Left lobe of liver (tissue), 2 donors: ENCODE results near the gene AP2M1. TPM values are rescaled to one million over a fixed set of nuclear protein-coding genes. Genes with fewer than 3 reads are reported as not detected.
A peak's percentile ranks its signal among the peaks of the same experiment; 100 is the strongest.
"Not testable (repeated sequence)": the region's sequence is repeated elsewhere in the genome, so short reads cannot be mapped to it uniquely, and the experiment has no call there.

Source experiments
- ATAC-seq: fragments of 200-7000 bp; cut with Tn5 transposase; one replicate; pipeline ENCODE4 v1.9.1; 2020; ENCODE audit warnings: mild to moderate bottlenecking, moderate library complexity
- DNase-seq: peaks from one replicate; pipeline ENCODE4 v3.0.0-alpha.2; 2020; ENCODE audit warnings: low spot score
- total RNA-seq: library from RNA; stranded (reverse); gene quantifications from one replicate; pipeline ENCODE4 v1.2.1, GENCODE V29; 2021
- donor health status: DM: no; HTN: no; CAD: no; lungs with moderate emphysema.
- donor health status: DM: no; HTN: yes; CAD: no.

AP2M1 gene
- total RNA-seq, 1 donor from 2014 or later: 119 TPM

DNA sequence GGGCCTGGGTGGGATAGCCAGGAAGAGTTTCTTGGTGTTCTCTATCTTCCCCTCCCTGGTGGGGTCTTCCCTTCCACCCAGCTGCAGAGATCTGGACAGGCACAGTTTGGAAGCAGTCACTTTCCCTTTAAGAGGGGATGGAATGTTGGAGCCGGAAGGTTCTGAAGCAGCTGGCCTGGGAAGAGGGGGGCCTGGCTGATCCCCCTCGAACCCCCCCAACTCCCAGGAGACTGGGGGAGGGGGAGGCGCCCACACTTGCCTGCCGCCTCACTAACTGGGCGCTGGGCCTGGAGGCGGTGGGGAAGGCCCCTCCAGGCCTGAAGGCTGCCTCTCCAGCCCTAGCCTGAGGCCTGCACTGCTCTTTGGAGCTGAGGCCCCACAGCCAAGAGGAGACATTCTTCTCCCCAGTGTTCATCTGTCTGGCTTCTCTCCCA is 18.1 kb upstream of the AP2M1 start:
- no peak for DNase-seq
- ATAC-seq: peak; percentile 38

DNA sequence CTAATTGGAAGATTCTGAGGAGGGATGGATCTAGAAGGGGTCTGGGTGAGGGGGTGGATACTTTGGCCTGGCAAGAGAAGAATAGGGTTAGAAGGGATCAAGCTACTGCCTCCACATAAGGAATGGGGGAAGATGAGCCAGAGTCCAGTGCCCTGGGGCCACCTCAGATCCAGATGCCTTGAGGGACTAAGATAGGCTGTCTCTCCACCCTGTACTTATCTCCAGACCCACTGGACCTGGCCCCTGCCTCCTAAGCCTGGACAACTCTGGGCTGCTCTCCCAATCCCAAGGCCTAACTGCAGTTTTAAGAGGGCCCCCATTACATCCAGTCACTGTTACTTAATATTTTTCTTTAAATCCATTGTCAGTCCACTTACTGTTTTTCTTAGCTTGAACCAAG is 17.4 kb upstream of the AP2M1 start:
- DNase-seq: no peak

DNA sequence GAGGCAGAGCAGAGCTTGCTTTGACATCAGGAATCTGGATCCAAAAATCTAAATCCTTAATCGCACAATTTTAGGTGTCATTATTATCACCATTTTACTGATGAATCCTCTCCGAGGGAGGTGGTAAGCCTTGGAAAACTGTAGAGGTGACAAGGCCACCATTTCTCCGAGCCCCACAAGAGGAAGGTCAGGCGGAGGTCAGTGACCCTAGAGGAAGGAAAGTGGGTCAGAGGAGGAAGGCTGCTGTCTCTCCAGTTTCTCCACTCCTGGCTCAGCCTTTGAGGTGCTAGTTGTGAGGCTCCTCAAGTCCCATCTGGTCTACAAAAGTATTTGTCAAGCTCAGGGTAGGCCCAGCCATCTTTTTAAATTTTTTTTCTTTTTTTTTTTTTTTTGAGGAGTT is 16.3 kb upstream of the AP2M1 start:
- DNase-seq: no peak
- no peak for ATAC-seq

More for the DNA sequence above, 17.4 kb upstream of the AP2M1 start:
- ATAC-seq: no peak

DNA sequence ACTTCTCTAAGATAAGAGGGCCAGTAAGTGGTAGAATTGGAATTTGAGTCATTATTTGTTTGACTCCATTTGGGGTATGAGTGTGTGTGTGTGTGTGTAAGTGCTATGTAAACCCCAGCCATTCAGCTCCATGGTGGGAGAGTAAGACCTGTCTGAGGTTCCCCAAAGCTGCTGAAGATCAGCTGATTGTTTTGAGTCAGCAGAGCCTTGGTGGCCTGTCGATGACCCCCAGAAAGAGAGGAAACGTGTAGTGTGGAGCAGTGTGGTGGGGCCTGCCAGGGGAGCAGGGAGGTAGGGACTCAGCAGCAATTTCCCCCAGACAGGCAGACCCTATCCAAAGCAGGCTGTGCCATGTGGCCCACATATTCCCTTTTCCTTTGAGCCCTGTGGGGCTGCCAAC is 14.2 kb upstream of the AP2M1 start:
- no peak for ATAC-seq
- no peak for DNase-seq

DNA sequence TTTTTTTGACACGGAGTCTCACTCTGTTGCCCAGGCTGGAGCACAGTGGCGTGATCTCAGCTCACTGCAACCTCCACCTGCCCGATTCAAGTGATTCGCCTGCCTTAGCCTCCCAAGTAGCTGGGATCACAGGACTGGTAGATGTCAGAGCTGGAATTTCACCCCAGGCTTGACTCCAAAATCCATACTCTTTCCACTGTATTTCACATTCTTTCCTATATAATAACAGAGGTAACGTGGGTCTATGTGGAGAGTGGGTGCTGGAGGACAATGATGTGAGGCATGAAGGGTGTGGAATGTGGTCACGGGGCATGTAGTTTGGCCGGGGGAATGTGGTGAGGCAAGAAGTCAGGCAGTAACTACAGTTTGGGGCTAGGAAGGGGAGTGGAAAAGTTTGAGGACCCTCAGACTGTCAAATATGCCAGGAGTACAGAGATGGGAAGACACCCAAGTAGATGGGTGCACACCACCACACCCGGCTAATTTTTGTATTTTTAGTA is 12.0 kb upstream of the AP2M1 start:
- not testable (repeated sequence) for DNase-seq

DNA sequence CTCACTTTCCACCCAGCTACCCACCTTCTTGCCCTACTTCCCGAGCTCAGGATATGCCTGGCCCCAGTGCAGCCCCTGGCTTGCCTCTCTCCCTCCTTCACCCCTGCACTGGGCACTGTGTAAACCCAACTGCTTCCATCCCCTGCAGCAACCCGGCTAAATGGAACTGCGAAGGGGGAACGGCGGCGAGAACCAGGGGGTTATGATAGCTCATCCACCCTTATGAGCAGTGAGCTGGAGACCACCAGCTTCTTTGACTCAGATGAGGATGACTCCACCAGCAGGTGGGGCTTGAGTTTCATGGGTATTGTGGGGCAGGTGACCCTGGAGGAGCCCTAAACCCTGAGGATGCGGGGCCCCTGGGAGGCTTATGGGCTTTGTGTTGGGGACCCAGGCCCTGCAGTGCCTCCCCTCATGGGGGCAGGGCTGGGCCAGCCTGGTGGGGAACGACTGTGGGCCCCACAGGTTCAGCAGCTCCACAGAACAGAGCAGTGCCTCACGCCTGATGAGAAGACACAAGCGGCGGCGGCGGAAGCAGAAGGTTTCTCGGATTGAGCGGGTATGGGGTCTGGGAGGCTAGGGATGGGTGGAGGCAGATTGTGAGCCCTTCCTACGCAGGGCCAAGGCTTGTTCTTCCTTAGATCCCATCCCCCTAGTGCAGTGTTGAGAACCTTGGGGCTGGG is 9.9 kb upstream of the AP2M1 start:
- DNase-seq: no peak
- ATAC-seq: no peak

More for the DNA sequence above, 12.0 kb upstream of the AP2M1 start:
- ATAC-seq: not testable (repeated sequence)

DNA sequence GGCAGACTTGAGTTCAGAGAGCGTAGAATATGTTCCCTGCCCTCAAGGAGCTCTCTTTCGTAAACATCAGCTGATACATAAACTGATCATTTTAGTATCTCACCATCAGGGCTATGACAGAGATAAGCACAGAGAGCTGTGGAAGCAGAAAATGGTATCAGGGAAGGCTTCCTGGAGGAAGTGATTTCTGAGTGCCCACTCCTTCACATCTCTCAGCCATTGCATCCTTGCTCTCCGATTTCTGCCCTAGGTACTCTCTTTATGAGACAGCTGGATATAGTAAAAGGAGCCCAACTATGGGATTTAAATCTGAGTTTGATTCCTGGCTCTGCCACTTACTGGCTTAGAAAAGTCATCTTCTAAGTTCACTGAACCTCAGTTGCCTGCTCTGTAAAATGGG is 9.1 kb upstream of the AP2M1 start:
- ATAC-seq (no peak), DNase-seq (no peak)

DNA sequence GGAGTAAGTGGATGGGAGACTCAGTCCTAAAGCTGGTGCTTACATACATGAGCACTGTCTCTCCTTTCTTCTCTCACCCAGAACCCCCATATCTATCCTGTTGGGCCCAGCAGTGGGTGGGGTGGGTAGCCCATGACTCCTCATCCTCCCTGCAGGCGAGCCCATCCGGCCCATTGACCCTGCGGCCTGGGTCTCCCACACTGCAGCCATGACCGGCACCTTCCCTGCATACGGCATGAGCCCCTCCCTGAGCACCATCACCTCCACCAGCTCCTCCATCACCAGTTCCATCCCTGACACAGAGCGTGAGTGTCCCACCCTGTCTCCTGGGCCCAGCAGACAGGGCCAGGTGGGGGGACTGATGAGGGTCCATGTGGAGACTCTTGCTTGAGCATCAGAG is 8.0 kb upstream of the AP2M1 start:
- ATAC-seq (no peak), DNase-seq (no peak)

DNA sequence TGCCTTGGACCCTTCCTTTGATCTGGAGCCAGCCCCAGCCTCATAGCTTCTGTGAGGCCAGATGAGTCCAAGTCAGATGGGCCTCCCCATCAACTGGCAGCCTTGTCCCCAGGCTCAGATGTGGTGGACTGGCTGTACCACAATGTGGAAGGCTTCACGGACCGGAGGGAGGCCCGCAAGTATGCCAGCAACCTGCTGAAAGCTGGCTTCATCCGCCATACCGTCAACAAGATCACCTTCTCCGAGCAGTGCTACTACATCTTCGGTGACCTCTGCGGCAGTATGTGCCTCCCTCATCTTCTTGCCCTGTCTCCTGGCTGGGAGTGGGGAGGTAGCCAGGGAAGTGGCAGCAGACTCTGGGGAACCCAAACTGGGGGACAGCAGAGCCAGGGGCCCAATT is 6.9 kb upstream of the AP2M1 start:
- ATAC-seq: no peak
- DNase-seq: no peak

DNA sequence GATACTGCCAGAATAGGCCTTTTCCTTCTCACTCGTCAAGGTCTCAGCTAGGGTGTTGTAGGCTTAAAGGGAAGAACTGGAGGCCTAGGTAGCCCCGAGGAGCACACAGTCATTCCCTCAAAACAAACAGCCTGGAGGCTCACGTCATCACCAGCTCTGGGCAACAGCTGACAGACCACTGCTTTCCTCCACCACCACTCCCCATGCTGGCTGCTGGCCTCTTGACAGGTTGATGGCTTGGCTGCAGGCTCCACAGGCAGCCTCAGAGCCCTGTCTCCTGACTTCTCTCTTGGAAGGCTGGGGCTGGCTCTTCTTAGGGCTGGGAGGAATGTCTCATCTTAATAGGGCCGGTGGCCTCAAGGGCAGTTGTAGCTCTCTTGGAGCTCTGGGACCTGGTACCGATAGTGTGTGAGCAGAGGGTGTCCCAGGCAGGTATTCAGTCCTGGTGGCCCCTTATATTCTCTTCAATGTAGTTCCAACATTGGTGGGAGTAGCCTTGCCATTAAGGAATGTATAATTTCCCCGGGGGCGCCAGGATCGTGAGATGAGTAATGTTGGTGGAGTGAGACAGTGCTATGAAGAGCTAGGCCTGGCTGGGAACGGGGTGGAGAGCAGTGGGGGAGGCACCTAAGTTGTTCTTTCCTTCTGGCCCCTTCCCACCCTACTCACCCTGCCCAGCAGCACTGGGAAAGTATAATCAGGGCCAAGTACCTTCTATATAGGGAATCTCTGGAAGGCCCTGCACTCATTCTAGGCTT is 6.1 kb upstream of the AP2M1 start:
- no peak for ATAC-seq
- DNase-seq: no peak

DNA sequence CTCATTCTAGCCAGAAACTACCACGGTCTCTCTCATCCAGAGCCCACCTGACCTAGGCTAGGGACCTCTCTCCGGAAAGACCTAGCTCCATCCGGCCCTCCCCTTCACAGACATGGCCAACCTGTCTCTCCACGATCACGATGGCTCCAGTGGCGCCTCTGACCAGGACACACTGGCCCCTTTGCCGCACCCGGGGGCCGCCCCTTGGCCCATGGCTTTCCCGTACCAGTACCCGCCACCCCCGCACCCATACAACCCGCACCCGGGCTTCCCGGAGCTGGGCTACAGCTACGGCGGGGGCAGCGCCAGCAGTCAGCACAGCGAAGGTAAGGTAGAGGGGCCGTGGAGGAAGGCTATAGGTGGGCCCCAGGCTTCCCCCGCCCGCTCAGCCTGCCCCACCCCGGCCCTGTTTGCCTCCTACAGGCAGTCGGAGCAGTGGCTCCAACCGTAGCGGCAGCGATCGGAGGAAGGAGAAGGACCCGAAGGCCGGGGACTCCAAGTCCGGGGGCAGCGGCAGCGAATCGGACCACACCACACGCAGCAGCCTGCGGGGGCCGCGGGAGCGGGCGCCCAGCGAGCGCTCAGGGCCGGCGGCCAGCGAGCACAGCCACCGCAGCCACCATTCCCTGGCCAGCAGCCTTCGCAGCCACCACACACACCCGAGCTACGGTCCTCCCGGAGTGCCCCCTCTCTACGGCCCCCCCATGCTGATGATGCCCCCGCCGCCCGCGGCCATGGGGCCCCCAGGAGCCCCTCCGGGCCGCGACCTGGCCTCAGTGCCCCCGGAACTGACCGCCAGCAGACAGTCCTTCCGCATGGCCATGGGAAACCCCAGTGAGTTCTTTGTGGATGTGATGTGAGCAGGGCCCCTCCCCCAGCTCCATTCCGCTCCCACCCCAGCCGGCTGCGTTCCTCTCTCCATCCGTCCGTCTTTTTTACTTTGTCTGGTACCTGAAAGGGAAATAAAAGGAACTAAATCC is 4.5 kb upstream of the AP2M1 start:
- ATAC-seq (no peak), DNase-seq (no peak)

DNA sequence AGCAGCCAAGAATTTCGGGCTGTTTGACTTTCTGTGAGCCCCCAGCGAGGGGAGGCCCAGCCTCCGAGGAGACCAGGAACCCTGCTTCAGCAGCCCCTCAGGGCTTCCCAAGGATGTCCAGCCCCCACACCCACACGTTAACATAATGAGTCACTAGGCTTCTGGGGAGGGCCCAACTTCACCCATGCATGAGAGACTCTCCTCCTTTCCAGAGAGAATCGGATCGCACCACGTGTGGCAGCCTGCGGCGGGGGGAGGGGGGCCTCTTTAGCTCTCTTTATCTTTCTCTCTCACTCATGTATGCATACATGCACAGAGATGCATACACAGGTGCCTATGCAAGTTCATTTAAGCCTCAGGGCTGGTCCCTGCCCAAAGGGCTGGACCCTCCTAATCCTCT is 3.1 kb upstream of the AP2M1 start:
- DNase-seq (no peak), ATAC-seq (no peak)

DNA sequence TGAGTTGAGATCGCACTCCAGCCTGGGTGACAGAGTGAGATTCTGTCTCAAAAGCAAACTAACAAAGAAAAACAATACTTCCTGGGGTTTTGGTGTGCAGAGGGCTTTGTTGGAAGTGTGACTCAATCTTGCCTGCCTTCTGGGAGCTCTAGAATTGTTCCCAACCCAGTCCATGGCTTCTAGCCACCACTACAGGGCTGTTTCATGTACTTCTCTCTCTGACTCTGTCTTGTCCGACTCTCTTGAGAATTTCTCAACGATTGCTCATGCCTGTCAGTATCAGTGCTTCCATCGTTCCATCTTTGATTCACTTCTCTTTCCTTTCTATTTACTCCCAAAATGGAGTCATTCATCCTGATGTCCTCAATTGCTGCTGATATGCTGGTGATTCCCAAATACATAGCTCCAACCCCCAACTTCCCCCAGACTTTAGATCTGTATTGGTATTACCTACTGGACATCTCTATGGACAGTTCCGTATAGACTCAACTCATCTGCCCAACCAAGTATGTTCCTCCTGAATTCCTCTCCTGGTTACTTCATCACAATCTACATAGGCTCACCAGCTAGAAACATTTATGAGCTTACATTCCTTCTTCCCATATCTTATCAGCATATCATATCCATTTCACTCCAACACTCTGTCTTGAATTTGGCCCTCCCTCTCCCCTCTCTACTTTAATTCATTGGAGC is 1.8 kb upstream of the AP2M1 start:
- DNase-seq (no peak), ATAC-seq (no peak)

DNA sequence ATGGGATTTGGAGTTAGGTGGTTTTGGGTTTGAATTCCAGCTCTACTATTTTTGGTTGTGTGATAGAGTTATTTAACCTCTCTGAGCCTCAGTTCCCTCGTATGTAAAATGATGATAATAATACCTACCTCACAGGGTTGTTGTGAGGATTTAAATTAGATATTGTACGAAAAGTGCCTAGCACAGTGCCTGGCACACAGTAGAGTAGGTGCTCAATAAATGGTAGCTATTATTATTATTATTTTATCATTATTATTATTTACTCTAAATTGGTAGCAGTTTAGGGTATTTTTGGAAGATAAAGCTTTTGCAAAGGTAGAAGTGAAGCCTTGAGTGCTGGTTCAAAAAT is 1.3 kb upstream of the AP2M1 start:
- ATAC-seq: no peak

DNA sequence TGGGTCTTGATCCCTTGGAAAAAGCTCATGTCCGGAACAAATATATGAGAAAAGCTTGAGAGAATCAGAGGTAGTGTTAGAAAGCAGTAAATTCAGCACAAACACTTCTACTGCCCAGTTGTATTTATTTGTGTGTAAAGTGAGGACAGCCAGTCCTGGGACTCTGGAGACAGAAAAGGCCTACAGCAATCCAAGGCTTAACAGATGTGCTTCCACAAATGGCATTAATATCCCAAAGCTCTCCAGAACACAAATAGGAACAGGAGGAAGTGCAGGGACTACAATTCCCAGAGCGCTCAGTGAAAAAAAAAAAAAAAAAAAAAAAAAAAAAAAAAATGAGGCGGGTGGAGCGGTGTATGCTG is 390 bp upstream of the AP2M1 start:
- no peak for ATAC-seq

More for the DNA sequence above, 1.3 kb upstream of the AP2M1 start:
- no peak for DNase-seq

DNA sequence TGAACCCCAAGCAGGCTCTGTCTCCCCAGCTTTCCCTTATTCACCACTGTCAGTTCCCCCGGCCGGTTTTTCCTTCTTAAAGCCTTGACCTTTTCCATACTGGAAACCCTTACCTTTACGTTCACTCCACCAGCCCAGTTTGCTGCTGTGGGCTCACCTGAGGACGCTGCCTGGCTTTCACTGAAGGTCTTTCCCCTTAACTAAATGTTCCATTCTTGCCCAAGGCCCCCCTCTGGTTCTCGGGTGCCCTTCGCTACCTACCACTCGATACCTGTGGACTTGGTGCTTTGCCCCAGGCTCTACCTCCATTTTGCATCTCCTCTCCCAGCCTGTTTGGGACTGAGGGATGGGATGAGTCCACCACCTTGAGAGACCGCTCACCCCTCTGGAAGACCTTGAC is 851 bp downstream of the AP2M1 start:
- ATAC-seq: no peak
- no peak for DNase-seq

More for the DNA sequence above, 390 bp upstream of the AP2M1 start:
- no peak for DNase-seq

DNA sequence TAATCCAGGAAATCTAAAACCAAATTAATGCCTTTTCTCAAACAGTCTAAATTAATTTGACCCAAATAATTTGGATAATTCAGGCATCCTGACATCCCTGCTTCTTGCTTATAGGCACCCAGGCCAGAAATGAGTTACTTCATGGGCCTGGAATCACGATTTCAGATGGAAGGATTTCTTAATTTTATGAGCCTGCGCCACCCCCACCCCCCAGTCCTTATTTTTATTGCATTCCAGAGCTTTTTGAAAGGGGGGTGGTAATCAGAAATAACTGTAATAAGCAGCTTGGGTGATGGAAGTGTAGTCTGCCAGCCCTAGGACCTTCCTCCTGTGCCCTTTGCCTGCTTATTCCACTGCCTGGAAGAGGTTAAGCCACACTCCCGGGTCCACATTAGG is 1.3 kb downstream of the AP2M1 start:
- DNase-seq: no peak
- ATAC-seq: no peak

DNA sequence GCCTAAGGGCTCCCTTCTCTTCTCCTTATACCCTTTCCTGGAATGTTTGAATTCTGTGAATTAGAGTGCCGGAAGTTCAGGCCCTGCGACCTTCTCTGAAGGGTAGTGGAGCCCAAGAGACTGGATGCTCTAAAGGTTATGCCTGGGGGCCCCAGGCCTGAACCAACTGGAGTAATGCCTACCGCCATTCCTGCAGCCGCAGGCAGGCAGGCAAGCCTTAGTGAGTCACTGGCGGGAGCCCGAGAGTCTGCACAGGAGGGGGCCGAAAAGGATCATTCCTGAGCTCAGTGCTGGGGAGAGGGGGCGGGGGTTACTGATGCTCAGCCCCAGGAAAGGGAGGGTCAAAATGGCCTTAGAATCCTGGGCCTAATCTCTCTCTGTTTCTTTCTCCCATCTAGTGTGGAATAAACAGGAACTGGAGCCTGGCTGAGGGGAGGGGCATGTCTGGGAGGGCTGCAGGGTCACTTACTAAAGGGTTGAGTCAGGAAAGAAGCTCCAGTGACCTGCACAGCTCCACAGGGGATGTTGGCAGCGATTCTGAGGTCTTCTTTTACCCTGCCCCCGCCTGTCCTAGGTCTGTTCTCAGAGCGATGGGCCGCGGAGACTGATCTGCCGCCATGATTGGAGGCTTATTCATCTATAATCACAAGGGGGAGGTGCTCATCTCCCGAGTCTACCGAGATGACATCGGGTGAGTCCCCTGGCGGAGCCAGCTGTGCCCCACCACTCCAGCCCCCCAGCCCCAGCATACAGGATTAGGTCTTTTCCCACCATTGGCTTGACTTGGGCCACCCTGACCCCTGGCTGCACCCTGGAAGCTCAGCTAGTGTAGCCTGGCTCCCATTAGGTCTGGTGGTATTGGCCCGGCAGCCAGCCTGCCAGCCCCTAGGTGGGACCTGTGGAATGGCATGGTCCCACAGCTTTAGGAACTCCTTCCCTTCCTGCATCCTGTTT is 2.0 kb downstream of the AP2M1 start:
- no peak for DNase-seq
- peak; percentile 15 for ATAC-seq

DNA sequence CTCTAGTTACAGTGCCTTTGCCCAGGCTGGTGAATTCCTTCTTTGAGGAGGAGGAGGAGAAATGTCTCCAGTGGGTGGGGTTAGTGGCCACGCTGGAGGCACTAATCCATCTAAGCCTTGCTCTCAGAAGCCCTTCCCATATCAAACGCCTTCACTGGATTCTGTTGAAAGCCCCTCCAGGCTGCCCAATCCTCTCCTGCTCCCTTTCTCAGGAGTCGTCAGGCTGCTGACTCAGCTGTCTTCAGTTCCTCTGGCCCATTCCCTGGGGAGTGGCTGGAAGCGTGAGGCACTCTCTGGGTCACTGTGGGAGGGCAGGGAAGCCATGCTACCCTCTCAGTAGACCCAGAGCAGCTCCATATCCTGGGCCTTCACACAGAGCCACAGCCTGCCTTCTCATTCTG is 2.7 kb downstream of the AP2M1 start:
- DNase-seq (no peak), ATAC-seq (no peak)
